Measurements from ENCODE around the gene SMAD3. TPM values are rescaled to one million over a fixed set of nuclear protein-coding genes. Genes with fewer than 3 reads are reported as not detected.

The SMAD3 gene
- total and polyA plus RNA-seq, 4 donors, result 4.0 to 12.2 (median 5.5) TPM

GRCh38 chr15:67093504-67093862, 28.1 kb downstream of the SMAD3 start:
- Histone ChIP-seq H3K4me1 (ENCODE audit: control insufficient read depth in 4 of 4, insufficient read depth in 4 of 4, low read length in 3 of 4) (peaks cover 3 to 9% (median 6%) of the 10 kb centered on the region in 4 donors), H3K27me3 (ENCODE audit: control insufficient read depth in 4 of 4, insufficient read depth in 4 of 4, low read length in 3 of 4) (no peaks in the 10 kb centered on the region), H3K36me3 (ENCODE audit: control insufficient read depth in 4 of 4, insufficient read depth in 3 of 4, low read depth in 1 of 4, low read length in 3 of 4) (peaks cover 0 to 8% (median 0%) of the 10 kb centered on the region in 4 donors), H3K27ac (ENCODE audit: low read depth in 1 of 2, low read length in 2 of 2) (no peak overlapping the region), H3K4me3 (ENCODE audit: low read depth in 1 of 3, low read length in 3 of 3) (no peak overlapping the region), H3K9me3 (ENCODE audit: control insufficient read depth in 4 of 4, low read length in 3 of 4) (no peaks in the 10 kb centered on the region), H3K9ac (ENCODE audit: low read depth in 1 of 2, low read length in 2 of 2) (no peak overlapping the region)
- no peak for DNase-seq (ENCODE audit: low spot score)
- WGBS, result 74% methylated on average over 7 of the region's 7 CpGs
- no peak for TF ChIP-seq ZBTB33 (IDR thresholded peaks at IDR 0.05)
- TF ChIP-seq RXRA (IDR thresholded peaks at IDR 0.05), result no peak
- no peak for TF ChIP-seq FOXA2 (IDR thresholded peaks at IDR 0.05)
- TF ChIP-seq YY1 (IDR thresholded peaks at IDR 0.05), result no peak
- no peak for TF ChIP-seq REST (IDR thresholded peaks at IDR 0.05)
- no peak for TF ChIP-seq RAD21 (IDR thresholded peaks at IDR 0.05)
- no peak for TF ChIP-seq TAF1 (conservative IDR thresholded peaks at IDR 0.05)
- TF ChIP-seq GABPA (IDR thresholded peaks at IDR 0.05 in 1 of 2, conservative IDR thresholded peaks at IDR 0.05 in 1 of 2), result no peak
- TF ChIP-seq HNF4A (conservative IDR thresholded peaks at IDR 0.05), result no peak
- no peak for TF ChIP-seq HNF4G (IDR thresholded peaks at IDR 0.05)
- no peak for TF ChIP-seq JUND (IDR thresholded peaks at IDR 0.05)
- TF ChIP-seq SP1 (IDR thresholded peaks at IDR 0.05), result no peak
- no peak for TF ChIP-seq MAX (IDR thresholded peaks at IDR 0.05)
- no peak for TF ChIP-seq EGR1 (IDR thresholded peaks at IDR 0.05; ENCODE audit: low read depth in 2 of 2)
- no peak for TF ChIP-seq NR2F2 (IDR thresholded peaks at IDR 0.05)

GRCh38 chr15:67094001-67094826, 28.8 kb downstream of the SMAD3 start:
- peaks cover 7 to 17% (median 13%) of the 10 kb centered on the region in 4 donors for H3K4me1 ChIP-seq (ENCODE audit: control insufficient read depth in 4 of 4, insufficient read depth in 4 of 4, low read length in 3 of 4)
- TF ChIP-seq TAF1 (conservative IDR thresholded peaks at IDR 0.05) (no peak), GABPA (IDR thresholded peaks at IDR 0.05 in 1 of 2, conservative IDR thresholded peaks at IDR 0.05 in 1 of 2) (no peak), HNF4G (IDR thresholded peaks at IDR 0.05) (no peak), ATF3 (IDR thresholded peaks at IDR 0.05) (no peak), FOXA2 (IDR thresholded peaks at IDR 0.05) (no peak), RAD21 (IDR thresholded peaks at IDR 0.05) (no peak)

More at GRCh38 chr15:67094001-67094826, 28.8 kb downstream of the SMAD3 start:
- Histone ChIP-seq H3K27me3 (ENCODE audit: control insufficient read depth in 4 of 4, insufficient read depth in 4 of 4, low read length in 3 of 4) (no peaks in the 10 kb centered on the region), H3K27ac (ENCODE audit: low read depth in 1 of 2, low read length in 2 of 2) (no peak overlapping the region), H3K4me3 (ENCODE audit: low read depth in 1 of 3, low read length in 3 of 3) (no peak overlapping the region), H3K9ac (ENCODE audit: low read depth in 1 of 2, low read length in 2 of 2) (no peak overlapping the region), H3K9me3 (ENCODE audit: control insufficient read depth in 4 of 4, low read length in 3 of 4) (no peaks in the 10 kb centered on the region), H3K36me3 (ENCODE audit: control insufficient read depth in 4 of 4, insufficient read depth in 3 of 4, low read depth in 1 of 4, low read length in 3 of 4) (peaks cover 0 to 8% (median 0%) of the 10 kb centered on the region in 4 donors)
- 86% methylated on average over 15 of the region's 15 CpGs for WGBS
- no peak for DNase-seq (ENCODE audit: low spot score)

Measured in liver (tissue), 9 donors.